ENCODE data around the gene CLASRP. TPM values are rescaled to one million over a fixed set of nuclear protein-coding genes. Genes with fewer than 3 reads are reported as not detected.

CLASRP gene
- total RNA-seq, 1 experiment from 2014 or later: 29.9 TPM

- no peak for DNase-seq (ENCODE audit: low spot score)
These were observed 16.9 kb upstream of the CLASRP start for GRCh38 chr19:45021971-45022370.

GRCh38 chr19:45023048-45023447, 15.8 kb upstream of the CLASRP start:
- no peak for DNase-seq (ENCODE audit: low spot score)

DNA sequence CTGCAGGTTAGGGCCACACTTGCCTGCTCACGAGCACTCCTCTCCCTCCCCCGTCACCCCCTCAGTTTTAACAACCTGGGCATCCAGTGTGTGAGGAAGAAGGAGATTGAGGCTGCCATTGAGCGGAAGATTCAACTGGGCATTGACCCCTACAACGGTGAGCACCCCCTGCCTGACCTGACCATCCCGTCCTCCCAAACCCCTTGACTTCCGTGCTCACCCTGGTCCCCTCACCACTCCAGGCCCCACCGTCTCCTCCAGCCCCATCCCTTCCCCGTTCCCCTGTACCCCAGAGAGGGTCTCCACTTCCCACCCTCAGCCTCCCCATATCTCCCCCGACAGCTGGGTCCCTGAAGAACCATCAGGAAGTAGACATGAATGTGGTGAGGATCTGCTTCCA, 13.6 kb upstream of the CLASRP start:
- no peak for DNase-seq (ENCODE audit: low spot score)

DNA sequence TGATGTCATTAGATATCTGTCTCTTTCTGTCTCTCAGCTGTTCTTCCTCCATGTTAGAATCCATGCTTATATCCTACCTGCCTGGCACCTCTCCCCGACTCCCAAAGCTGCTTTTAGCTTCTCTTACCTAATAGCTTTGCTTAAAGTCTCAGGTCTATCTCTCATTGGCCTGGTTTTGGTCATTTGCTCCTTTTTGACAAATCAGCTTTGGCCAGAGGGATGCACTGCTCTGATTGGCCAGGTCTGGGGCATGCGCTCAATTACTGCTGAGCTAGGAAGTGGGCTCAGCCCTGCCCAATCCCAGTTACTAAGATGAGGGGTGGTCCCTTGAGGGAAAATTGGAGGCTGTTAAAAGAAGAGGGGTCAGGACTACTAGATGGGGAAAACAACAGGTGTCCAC, 11.5 kb upstream of the CLASRP start:
- no peak for DNase-seq (ENCODE audit: low spot score)

DNA sequence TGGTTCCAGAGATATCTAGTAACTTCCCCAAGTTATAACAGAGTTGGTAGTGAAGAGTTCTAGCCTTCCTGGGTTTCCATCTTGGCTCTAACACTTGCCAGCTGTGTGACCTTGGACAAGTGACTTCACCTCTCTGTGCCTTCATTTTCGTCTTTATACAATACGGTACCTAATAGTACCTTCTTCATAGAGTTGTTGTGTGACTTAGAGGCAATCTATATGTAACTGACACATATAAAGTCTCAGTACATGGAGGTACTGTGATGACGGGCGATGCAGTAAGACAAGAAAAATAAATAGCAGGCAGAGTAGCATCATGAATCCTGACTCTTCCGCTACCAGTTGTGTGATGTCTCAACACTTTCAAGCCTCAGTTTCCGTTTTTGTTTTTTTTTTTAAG, 8.0 kb upstream of the CLASRP start:
- DNase-seq (ENCODE audit: low spot score): no peak

GRCh38 chr19:45032421-45032820, 6.4 kb upstream of the CLASRP start:
- DNase-seq (ENCODE audit: low spot score): no peak

- DNase-seq (ENCODE audit: low spot score): no peak
These were observed 3.1 kb upstream of the CLASRP start for GRCh38 chr19:45035755-45036154.

DNA sequence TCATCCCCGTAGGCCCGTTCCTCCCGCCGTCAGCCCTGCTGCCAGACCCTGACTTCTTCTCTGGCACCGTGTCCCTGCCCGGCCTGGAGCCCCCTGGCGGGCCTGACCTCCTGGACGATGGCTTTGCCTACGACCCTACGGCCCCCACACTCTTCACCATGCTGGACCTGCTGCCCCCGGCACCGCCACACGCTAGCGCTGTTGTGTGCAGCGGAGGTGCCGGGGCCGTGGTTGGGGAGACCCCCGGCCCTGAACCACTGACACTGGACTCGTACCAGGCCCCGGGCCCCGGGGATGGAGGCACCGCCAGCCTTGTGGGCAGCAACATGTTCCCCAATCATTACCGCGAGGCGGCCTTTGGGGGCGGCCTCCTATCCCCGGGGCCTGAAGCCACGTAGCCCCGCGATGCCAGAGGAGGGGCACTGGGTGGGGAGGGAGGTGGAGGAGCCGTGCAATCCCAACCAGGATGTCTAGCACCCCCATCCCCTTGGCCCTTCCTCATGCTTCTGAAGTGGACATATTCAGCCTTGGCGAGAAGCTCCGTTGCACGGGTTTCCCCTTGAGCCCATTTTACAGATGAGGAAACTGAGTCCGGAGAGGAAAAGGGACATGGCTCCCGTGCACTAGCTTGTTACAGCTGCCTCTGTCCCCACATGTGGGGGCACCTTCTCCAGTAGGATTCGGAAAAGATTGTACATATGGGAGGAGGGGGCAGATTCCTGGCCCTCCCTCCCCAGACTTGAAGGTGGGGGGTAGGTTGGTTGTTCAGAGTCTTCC, 1.3 kb upstream of the CLASRP start:
- no peak for DNase-seq (ENCODE audit: low spot score)

GRCh38 chr19:45040059-45040771, 1.4 kb downstream of the CLASRP start:
- no peak for DNase-seq (ENCODE audit: low spot score)

GRCh38 chr19:45041125-45041524, 2.3 kb downstream of the CLASRP start:
- DNase-seq (ENCODE audit: low spot score): no peak

GRCh38 chr19:45045671-45046353, 7.0 kb downstream of the CLASRP start:
- no peak for DNase-seq (ENCODE audit: low spot score)

GRCh38 chr19:45046355-45046754, 7.5 kb downstream of the CLASRP start:
- DNase-seq (ENCODE audit: low spot score): no peak

DNA sequence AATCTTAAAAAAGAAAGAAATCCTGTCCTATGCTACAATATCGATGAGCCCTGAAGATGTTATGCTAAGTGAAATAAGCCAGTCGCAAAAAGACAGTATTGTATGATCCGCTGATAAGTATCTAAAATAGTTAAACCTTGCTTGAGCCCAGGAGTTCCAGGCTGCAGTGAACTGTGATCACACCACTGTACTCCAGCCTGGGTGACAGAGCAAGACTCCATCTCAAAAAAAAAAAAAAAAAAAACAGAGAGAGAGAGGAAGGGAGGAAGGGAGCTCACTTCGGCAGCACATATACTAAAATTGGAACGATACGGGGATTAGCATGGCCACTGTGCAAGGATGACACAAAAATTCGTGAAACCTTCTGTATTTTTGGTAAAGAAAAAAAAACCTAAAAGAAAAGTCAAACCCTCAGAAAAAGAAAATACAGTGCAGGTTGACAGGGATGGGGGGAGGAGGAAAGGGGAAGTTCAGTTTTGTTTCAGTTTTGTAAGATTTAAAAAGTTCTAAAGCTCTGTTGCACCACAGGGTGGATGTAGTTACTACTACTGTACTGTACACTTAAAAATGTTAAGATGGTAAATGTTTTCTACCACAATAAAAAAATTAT, 8.4 kb downstream of the CLASRP start:
- DNase-seq (ENCODE audit: low spot score): no peak

DNA sequence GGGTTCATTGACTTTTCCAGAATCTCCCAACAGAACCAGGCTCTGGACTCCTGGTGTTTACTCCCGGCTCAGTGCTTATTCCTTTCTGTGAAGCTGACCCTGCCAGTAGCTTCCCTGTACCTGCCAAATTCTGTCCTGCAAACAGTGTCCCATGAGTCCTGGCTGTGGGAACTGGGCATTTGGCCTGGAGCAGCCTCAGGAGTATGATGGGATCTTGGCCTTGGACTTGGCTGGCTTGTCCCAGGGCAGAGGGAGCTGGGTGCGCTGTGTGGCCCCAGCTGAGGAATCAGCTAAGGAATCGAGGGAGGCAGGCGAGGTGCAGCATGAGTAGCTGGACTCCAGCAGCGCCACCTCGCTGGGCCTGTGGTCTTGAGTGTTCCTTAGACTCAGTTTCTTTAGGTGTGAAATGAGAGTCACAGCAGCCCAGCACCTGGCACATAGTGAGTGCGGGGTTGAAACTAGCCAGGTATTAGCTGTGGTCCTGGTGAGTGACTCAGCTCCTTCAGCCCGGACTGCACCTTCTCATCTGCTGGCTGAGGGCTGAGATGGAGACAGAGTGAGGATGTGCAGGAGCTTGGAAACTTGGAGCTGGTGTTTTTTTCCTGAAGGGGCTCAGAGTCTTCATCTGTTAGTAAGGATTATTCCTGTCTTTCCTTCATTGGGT, 10.4 kb downstream of the CLASRP start:
- DNase-seq (ENCODE audit: low spot score): no peak

DNA sequence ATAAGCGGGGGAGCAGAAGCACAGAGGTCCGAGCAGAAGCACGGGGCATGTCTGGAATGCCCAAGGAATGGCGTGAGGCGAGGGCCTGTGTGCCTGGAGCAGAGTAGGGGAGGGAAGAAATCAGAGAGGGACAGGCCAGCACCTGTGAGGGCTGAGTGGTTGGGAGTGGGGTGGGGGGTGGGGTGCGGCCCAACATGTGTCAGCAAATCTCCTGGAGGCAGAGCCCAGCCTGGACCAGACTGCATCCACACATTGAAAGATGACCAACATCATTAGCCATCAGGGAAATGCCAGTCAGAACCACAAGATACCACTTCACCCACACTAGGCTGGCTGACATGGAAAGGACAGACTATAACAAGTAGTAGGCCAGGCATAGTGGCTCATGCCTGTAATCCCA, 11.2 kb downstream of the CLASRP start:
- DNase-seq (ENCODE audit: low spot score): no peak

DNA sequence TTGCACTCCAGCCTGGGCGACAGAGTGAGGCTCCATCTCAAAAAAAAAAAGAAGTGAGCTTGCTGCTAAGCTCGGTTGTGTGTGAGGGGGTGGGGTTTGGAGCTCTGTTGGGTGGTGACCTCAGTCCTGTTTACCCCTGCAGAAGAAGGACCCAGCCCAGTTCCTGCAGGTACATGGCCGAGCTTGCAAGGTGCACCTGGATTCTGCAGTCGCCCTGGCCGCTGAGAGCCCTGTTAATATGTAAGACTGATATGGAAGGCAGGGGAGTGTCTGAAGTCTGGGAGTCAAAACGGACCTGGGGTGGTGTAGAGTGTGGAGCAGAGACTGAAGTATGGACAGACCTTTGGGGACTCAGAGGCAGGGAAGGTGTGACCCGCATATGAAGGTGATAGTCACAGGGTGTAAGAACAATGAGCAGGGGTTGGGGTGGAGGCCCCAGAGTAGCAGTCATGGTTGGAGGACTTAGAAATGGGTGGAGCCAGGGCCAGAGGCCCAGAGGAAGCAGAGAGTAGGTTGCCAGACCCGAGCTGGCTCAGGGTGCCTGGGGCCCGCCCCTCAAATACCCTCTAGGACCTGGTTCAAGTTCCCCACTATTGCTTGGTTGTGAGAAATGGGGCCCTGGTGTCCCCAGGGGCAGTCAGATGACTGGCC, 13.2 kb downstream of the CLASRP start:
- DNase-seq (ENCODE audit: low spot score): no peak

DNA sequence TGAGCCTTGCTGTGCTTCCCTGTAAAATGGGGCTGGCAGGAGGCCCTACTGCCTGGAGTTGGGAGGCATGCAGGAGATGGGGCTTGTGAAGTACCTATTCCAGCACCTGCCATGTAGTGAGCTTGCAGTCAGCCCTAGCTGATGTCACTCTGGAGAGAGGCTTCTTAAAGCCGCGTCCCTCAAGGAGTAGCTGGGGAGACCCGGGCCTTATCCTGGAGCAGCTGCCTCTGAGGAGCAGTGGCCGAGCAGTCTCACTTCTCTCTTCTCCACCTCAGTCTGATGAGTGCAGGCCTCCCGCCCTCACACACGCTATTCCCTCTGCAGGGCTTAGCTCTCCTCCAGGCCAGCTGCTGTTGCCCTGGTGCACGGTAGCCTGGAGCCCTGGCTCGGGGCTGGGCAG, 18.0 kb downstream of the CLASRP start:
- DNase-seq (ENCODE audit: low spot score): no peak

- no peak for DNase-seq (ENCODE audit: low spot score)
These were observed 18.6 kb downstream of the CLASRP start for GRCh38 chr19:45057444-45057843.

- DNase-seq (ENCODE audit: low spot score): no peak
These were observed 19.8 kb downstream of the CLASRP start for GRCh38 chr19:45058622-45059159.

- peak; percentile 69 for DNase-seq (ENCODE audit: low spot score)
These were observed 20.6 kb downstream of the CLASRP start for GRCh38 chr19:45059258-45059965.

Measured in A172 (cell line).